GM18909 (cell line): ENCODE results near the gene EOLA1.
"Not testable (repeated sequence)": the region's sequence is repeated elsewhere in the genome, so short reads cannot be mapped to it uniquely, and the experiment has no call there.

ENCODE experiments used
- ATAC-seq: cut with Tn5 transposase; IDR thresholded peaks from one replicate; pipeline ENCODE4 v1.9.1; 2021; ENCODE audit warnings: mild to moderate bottlenecking; ENCODE audit not compliant: unreplicated experiment, poor library complexity

EOLA1 gene

GRCh38 chrX:149512225-149512885 lies 28.5 kb upstream of the EOLA1 start:
- peak; percentile 89 for ATAC-seq

GRCh38 chrX:149513825-149514428 lies 26.9 kb upstream of the EOLA1 start:
- no peak for ATAC-seq

GRCh38 chrX:149515954-149516602 lies 24.7 kb upstream of the EOLA1 start:
- ATAC-seq, result no peak

GRCh38 chrX:149516604-149517003 lies 24.2 kb upstream of the EOLA1 start:
- ATAC-seq, result no peak

GRCh38 chrX:149517308-149517707 lies 23.5 kb upstream of the EOLA1 start:
- ATAC-seq, result no peak

- ATAC-seq, result no peak
Measured at GRCh38 chrX:149518236-149518635, 22.6 kb upstream of the EOLA1 start.

- not testable (repeated sequence) for ATAC-seq
Measured at GRCh38 chrX:149520636-149521277, 20.1 kb upstream of the EOLA1 start.

GRCh38 chrX:149521438-149521837 lies 19.4 kb upstream of the EOLA1 start:
- ATAC-seq, result no peak

- ATAC-seq, result no peak
Measured at GRCh38 chrX:149522916-149523315, 17.9 kb upstream of the EOLA1 start.

GRCh38 chrX:149525389-149525788 lies 15.4 kb upstream of the EOLA1 start:
- peak; percentile 94 for ATAC-seq

GRCh38 chrX:149525903-149526302 lies 14.9 kb upstream of the EOLA1 start:
- ATAC-seq, result peak; percentile 46

- not testable (repeated sequence) for ATAC-seq
Measured at GRCh38 chrX:149526318-149527033, 14.3 kb upstream of the EOLA1 start.

GRCh38 chrX:149527705-149528104 lies 13.1 kb upstream of the EOLA1 start:
- peak; percentile 33 for ATAC-seq

GRCh38 chrX:149528381-149528780 lies 12.4 kb upstream of the EOLA1 start:
- ATAC-seq, result no peak

GRCh38 chrX:149531599-149531998 lies 9.2 kb upstream of the EOLA1 start:
- peak; percentile 74 for ATAC-seq

- not testable (repeated sequence) for ATAC-seq
Measured at GRCh38 chrX:149532868-149533267, 7.9 kb upstream of the EOLA1 start.

- ATAC-seq, result not testable (repeated sequence)
Measured at GRCh38 chrX:149533999-149534398, 6.8 kb upstream of the EOLA1 start.

- not testable (repeated sequence) for ATAC-seq
Measured at GRCh38 chrX:149534926-149535602, 5.7 kb upstream of the EOLA1 start.

GRCh38 chrX:149537474-149537873 lies 3.3 kb upstream of the EOLA1 start:
- not testable (repeated sequence) for ATAC-seq
